ENCODE results near the gene AK4.

Gene AK4

GRCh38 chr1:65278376-65279069 is 130.5 kb downstream of the AK4 start:
- DNase-seq (ENCODE audit: low read depth), result no peak

GRCh38 chr1:65279070-65279779 is 131.2 kb downstream of the AK4 start:
- DNase-seq (ENCODE audit: low read depth), result no peak
